Measurements from ENCODE around the gene STK11IP. TPM values are rescaled to one million over a fixed set of nuclear protein-coding genes. Genes with fewer than 3 reads are reported as not detected.

STK11IP gene
- total RNA-seq, 1 donor = 22.1 TPM

DNA sequence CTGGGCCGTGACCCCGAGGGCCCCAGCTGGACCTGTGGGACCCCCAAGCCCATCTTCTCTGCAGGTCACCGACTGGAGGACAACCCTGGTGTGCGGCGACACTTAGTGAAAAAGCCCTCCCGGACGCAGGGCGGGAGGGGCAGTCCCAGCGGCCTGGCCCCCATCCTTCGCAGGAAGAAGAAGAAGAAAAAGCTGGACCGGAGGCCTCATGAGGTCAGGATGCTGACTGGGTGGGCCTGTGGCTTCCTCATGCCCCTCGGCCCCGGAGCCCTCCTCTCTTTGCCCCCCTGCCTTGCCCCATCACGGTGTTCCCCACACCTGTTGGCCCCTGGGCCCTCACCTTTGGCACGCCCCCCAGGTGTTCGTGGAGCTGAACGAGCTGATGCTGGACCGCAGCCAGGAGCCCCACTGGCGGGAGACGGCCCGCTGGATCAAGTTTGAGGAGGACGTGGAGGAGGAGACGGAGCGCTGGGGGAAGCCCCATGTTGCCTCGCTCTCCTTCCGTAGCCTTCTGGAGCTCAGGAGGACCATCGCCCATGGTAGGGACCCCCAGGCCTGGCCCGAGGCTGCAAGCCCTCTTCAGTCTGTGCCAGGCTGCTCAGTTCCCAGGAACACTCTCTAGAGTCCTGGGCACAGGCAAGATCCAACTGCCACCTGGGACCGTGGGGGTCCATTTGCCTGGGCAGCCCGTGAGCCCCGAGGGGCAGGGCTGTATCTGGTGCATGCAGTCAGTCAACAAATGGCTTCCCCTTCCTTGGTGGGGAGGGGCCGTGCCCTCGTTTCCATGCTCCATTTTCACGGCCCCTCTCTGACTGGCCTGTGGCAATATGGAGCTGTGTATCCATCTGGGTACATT lies 34.5 kb downstream of the STK11IP start:
- H3K4me2 ChIP-seq (ENCODE audit: insufficient read depth, low read length) = no peak overlapping the region
- H2AFZ ChIP-seq (ENCODE audit: low read length) = no peak overlapping the region
- no peak overlapping the region for H3K27ac ChIP-seq (ENCODE audit: low read depth, low read length)
- no peaks in the 10 kb centered on the region for H3K9me3 ChIP-seq (ENCODE audit: low read depth, low read length)
- H3K36me3 ChIP-seq (ENCODE audit: insufficient read depth, low read length) = no peaks in the 10 kb centered on the region
- no peaks in the 10 kb centered on the region for H3K79me2 ChIP-seq (ENCODE audit: insufficient read depth, low read length)
- no peaks in the 10 kb centered on the region for H3K4me1 ChIP-seq (ENCODE audit: insufficient read depth, low read length)
- peak; percentile 64 for DNase-seq (ENCODE audit: insufficient read length, low spot score, missing footprints)
- peaks cover under 1% of the 10 kb centered on the region for H3K27me3 ChIP-seq (ENCODE audit: insufficient read depth, low read length)
- no peak for TF ChIP-seq CTCF (IDR thresholded peaks at IDR 0.05; ENCODE audit: extremely low read depth, low read depth, low read length)
- no peaks in the 10 kb centered on the region for H4K20me1 ChIP-seq (ENCODE audit: insufficient read depth, low read length)
- no peak overlapping the region for H3K4me3 ChIP-seq (ENCODE audit: insufficient read depth, low read length)

- H3K4me2 ChIP-seq (ENCODE audit: insufficient read depth, low read length) = no peak overlapping the region
- no peaks in the 10 kb centered on the region for H3K79me2 ChIP-seq (ENCODE audit: insufficient read depth, low read length)
- H3K36me3 ChIP-seq (ENCODE audit: insufficient read depth, low read length) = no peaks in the 10 kb centered on the region
- H3K4me3 ChIP-seq (ENCODE audit: insufficient read depth, low read length) = no peak overlapping the region
- DNase-seq (ENCODE audit: insufficient read length, low spot score, missing footprints) = peak; percentile 83
- H3K27ac ChIP-seq (ENCODE audit: low read depth, low read length) = no peak overlapping the region
- H3K9me3 ChIP-seq (ENCODE audit: low read depth, low read length) = no peaks in the 10 kb centered on the region
- H3K27me3 ChIP-seq (ENCODE audit: insufficient read depth, low read length) = no peaks in the 10 kb centered on the region
- no peak for TF ChIP-seq CTCF (IDR thresholded peaks at IDR 0.05; ENCODE audit: extremely low read depth, low read depth, low read length)
- no peak overlapping the region for H2AFZ ChIP-seq (ENCODE audit: low read length)
- H3K4me1 ChIP-seq (ENCODE audit: insufficient read depth, low read length) = no peaks in the 10 kb centered on the region
- H4K20me1 ChIP-seq (ENCODE audit: insufficient read depth, low read length) = no peaks in the 10 kb centered on the region
These were observed 35.1 kb downstream of the STK11IP start for GRCh38 chr2:219632760-219633105.

GRCh38 chr2:219633276-219634065 lies 35.8 kb downstream of the STK11IP start:
- Histone ChIP-seq H3K4me1 (ENCODE audit: insufficient read depth, low read length) (no peaks in the 10 kb centered on the region), H3K4me3 (ENCODE audit: insufficient read depth, low read length) (no peak overlapping the region), H3K27ac (ENCODE audit: low read depth, low read length) (no peak overlapping the region), H3K27me3 (ENCODE audit: insufficient read depth, low read length) (no peaks in the 10 kb centered on the region), H4K20me1 (ENCODE audit: insufficient read depth, low read length) (no peaks in the 10 kb centered on the region), H2AFZ (ENCODE audit: low read length) (no peak overlapping the region), H3K9me3 (ENCODE audit: low read depth, low read length) (no peaks in the 10 kb centered on the region), H3K36me3 (ENCODE audit: insufficient read depth, low read length) (no peaks in the 10 kb centered on the region), H3K4me2 (ENCODE audit: insufficient read depth, low read length) (no peak overlapping the region), H3K79me2 (ENCODE audit: insufficient read depth, low read length) (no peaks in the 10 kb centered on the region)
- peak; percentile 74 for DNase-seq (ENCODE audit: insufficient read length, low spot score, missing footprints)
- no peak for TF ChIP-seq CTCF (IDR thresholded peaks at IDR 0.05; ENCODE audit: extremely low read depth, low read depth, low read length)
